MCF 10A (cell line): Measurements from ENCODE around the gene SYNDIG1. TPM values are rescaled to one million over a fixed set of nuclear protein-coding genes. Genes with fewer than 3 reads are reported as not detected.
A peak's percentile ranks its signal among the peaks of the same experiment; 100 is the strongest.

Source experiments
- Bru-seq: library from RNA; stranded (reverse); fragments of 400-500 nt; gene quantifications from one replicate; lab custom pipeline; 2021; lab: Mats Ljungman, UMichigan
- BruChase-seq, 2 experiments: library from RNA; stranded (reverse); fragments of 400-500 nt; gene quantifications; one replicate each; lab custom pipeline; 2021; lab: Mats Ljungman, UMichigan
- BruUV-seq: library from RNA; stranded (reverse); fragments of 400-500 nt; replicated peaks from 2 replicates; lab custom pipeline; 2021; lab: Mats Ljungman, UMichigan
- CTCF ChIA-PET: fragments of 300-600 bp; sonication (Branson Sonifier 250); formaldehyde crosslinking; extraction: SDS; loops from one replicate; lab custom pipeline; 2021; ENCODE audit warnings: antibody characterized with exemption, inconsistent platforms; lab: Yijun Ruan, JAX
- POLR2A ChIA-PET: fragments of 300-600, 350-650 bp; sonication (Branson Sonifier 250); formaldehyde crosslinking; extraction: SDS; loops from one replicate; lab custom pipeline; 2020; ENCODE audit warnings: antibody characterized with exemption, inconsistent platforms; lab: Yijun Ruan, JAX
- DNase-seq: peaks from one replicate; pipeline ENCODE4 v3.0.0-alpha.2; 2018; ENCODE audit not compliant: unreplicated experiment
- H3K27ac Mint-ChIP-seq: one replicate; pipeline ENCODE4 v1.8.0; 2022; ENCODE audit warnings: mild to moderate bottlenecking, low read depth, mixed read lengths; ENCODE audit not compliant: unreplicated experiment
- H3K27me3 Mint-ChIP-seq: one replicate; pipeline ENCODE4 v1.8.0; 2022; ENCODE audit warnings: mixed read lengths; ENCODE audit not compliant: insufficient read depth, unreplicated experiment
- H3K36me3 Mint-ChIP-seq: one replicate; pipeline ENCODE4 v1.8.0; 2022; ENCODE audit warnings: mild to moderate bottlenecking, moderate library complexity, mixed read lengths; ENCODE audit not compliant: insufficient read depth, unreplicated experiment
- H3K4me1 Mint-ChIP-seq: one replicate; pipeline ENCODE4 v1.8.0; 2022; ENCODE audit warnings: mixed read lengths; ENCODE audit not compliant: insufficient read depth, unreplicated experiment
- H3K4me3 Mint-ChIP-seq: one replicate; pipeline ENCODE4 v1.8.0; 2022; ENCODE audit warnings: mild to moderate bottlenecking, moderate library complexity, mixed read lengths; ENCODE audit not compliant: unreplicated experiment
- H3K9me3 Mint-ChIP-seq: one replicate; pipeline ENCODE4 v1.8.0; 2022; ENCODE audit warnings: mixed read lengths; ENCODE audit not compliant: unreplicated experiment
- intact Hi-C: fragments of 100-400 bp; cut with micrococcal nuclease; formaldehyde crosslinking; loops from 2 replicates; pipeline ENCODE4 v1.14.1; 2022
- long read RNA-seq: library from polyadenylated mRNA; stranded (forward); transcript quantifications from one replicate; pipeline ENCODE4 v2.0.0, GENCODE V29; 2022
- total RNA-seq: library from RNA; stranded (reverse); gene quantifications from 2 replicates; pipeline ENCODE4 v1.2.3, GENCODE V29; 2022
- TF ChIP-seq, protein P1 (sequence below): fragments of 200-600 bp; IDR thresholded peaks from one replicate; pipeline ENCODE4 v1.8.0; 2022; ENCODE audit warnings: antibody characterized with exemption, mild to moderate bottlenecking; ENCODE audit not compliant: unreplicated experiment

Gene SYNDIG1
- total RNA-seq = not detected in 2 replicates
- not detected for Bru-seq, nascent RNA
- percentile 0 among the genes with signal in this experiment for BruChase-seq, experiment 1, labeled RNA remaining after a 6-hour chase
- percentile 0 among the genes with signal in this experiment for BruChase-seq, experiment 2, labeled RNA remaining after a 2-hour chase
- long read RNA-seq = 0 reads

DNA sequence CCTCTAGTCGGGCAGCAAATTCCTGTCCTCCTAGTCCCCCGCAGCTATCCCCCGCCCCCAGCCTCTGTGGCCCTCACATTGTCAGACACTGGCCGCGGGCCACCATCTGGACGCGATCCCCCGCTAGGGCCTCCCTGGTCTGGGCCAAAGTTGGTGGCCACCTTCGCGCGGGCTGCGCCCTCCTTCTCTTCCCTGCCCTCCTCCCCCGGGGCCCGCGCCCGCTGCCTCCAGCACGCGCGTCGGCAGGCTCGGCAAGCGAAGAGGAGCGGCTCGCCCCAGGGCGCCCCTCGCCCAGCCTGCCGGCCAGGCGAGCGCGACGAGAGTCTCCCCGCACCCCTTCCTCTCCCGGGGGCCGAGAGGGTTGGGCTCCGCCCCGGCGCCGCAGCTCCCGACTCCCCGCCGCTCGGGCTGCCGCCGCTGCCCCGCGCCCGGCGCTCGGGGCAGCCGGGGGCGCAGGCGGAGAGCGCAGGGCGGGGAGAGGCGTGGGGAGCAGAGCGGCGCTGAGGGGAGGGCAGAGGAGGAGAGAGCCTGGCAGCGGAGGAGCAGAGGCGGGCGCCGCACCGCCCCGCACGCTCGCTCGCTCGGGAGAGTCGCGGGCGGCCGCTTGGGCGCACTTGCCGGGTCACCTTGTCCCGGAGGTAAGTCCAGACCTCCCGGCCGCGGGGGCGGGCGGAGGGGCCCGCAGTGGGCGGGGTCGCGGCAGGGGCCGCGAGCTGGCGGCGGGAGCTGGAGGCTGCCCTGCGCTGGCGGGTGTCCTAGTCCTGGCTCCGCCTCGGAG is at the start of gene SYNDIG1:
Gene SYNDIG1, plus strand, starts transcription at position 514 of the 778 bp plus-strand sequence. CDS start 73,469 bp downstream, outside the sequence.
- no peak within 1 kb of the TSS for H3K27ac Mint-ChIP-seq
- no peaks in the 10 kb centered on the region for H3K27me3 Mint-ChIP-seq
- TF ChIP-seq, protein P1, sequence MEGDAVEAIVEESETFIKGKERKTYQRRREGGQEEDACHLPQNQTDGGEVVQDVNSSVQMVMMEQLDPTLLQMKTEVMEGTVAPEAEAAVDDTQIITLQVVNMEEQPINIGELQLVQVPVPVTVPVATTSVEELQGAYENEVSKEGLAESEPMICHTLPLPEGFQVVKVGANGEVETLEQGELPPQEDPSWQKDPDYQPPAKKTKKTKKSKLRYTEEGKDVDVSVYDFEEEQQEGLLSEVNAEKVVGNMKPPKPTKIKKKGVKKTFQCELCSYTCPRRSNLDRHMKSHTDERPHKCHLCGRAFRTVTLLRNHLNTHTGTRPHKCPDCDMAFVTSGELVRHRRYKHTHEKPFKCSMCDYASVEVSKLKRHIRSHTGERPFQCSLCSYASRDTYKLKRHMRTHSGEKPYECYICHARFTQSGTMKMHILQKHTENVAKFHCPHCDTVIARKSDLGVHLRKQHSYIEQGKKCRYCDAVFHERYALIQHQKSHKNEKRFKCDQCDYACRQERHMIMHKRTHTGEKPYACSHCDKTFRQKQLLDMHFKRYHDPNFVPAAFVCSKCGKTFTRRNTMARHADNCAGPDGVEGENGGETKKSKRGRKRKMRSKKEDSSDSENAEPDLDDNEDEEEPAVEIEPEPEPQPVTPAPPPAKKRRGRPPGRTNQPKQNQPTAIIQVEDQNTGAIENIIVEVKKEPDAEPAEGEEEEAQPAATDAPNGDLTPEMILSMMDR = no peak
- H3K4me3 Mint-ChIP-seq = no peak within 1 kb of the TSS
- H3K36me3 Mint-ChIP-seq = no peaks in the 10 kb centered on the region
- ChIA-PET CTCF (no interaction called here), POLR2A (no interaction called here)
- H3K9me3 Mint-ChIP-seq = peaks cover 20% of the 10 kb centered on the region
- intact Hi-C loops = no loop called here
- BruUV-seq = no TSS peak
- H3K4me1 Mint-ChIP-seq = no peaks in the 10 kb centered on the region
- no peak for DNase-seq

DNA sequence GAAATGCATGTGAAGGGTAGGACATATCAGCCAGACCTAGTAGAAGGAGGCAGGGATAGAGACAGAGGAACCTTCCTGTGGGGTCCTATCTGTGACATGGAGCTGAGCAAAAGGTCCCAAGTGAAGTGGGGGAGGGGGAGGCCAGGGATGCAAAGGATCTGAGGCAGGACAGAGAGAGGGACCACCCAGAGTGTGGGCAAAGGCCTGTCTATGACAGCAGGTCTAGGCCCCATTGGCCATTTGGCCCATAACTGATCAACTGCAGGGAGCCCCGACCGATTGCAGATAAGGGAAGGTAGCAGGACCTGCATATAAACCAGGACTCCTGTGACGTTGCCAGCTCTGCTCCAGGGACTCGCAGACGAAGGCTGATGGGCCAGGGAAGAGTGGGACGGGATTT is 49.6 kb upstream of the SYNDIG1 start:
- DNase-seq = no peak
- CTCF ChIA-PET = interaction anchor here (0.6 kb wide), 1 partner anchor 1269 kb away, joined by 3 read pairs; no protein-coding TSS in a partner anchor
- Mint-ChIP-seq H3K4me1 (no peaks in the 10 kb centered on the region), H3K36me3 (no peaks in the 10 kb centered on the region), H3K27me3 (no peaks in the 10 kb centered on the region), H3K9me3 (peaks cover 19% of the 10 kb centered on the region), H3K4me3 (no peak overlapping the region), H3K27ac (no peak overlapping the region)
- intact Hi-C loops = no loop called here
- TF ChIP-seq, protein P1 = no peak
- POLR2A ChIA-PET = no interaction called here
- BruUV-seq = no TSS peak

DNA sequence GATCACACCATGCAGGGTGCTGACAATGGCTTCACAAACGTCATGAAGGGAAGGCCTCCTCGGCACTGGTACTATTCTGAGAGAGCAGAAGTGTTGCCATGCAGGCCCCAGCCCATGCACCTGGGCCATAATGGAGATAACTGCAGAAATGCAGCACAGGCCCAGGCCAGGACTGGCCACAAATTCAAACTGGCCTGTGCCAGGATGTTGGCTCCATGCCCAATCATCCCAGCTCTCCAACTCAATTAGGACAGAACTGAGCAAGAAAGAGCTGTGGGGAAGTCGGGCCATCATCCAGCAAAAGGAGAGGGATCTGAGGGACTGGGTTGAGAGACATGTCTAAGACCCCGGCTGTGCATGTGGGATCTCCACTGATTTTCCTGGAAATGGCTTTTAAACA is 48.9 kb upstream of the SYNDIG1 start:
- intact Hi-C loops = no loop called here
- Mint-ChIP-seq H3K27ac (no peak overlapping the region), H3K27me3 (no peaks in the 10 kb centered on the region), H3K36me3 (no peaks in the 10 kb centered on the region), H3K4me1 (no peaks in the 10 kb centered on the region), H3K9me3 (peaks cover 14% of the 10 kb centered on the region), H3K4me3 (no peak overlapping the region)
- ChIA-PET CTCF (interaction anchor here (0.6 to 0.7 kb wide), 3 partner anchors 159 to 1268 kb away, joined by 3 read pairs; no protein-coding TSS in a partner anchor), POLR2A (no interaction called here)
- no peak for DNase-seq
- no TSS peak for BruUV-seq
- TF ChIP-seq, protein P1 = no peak

DNA sequence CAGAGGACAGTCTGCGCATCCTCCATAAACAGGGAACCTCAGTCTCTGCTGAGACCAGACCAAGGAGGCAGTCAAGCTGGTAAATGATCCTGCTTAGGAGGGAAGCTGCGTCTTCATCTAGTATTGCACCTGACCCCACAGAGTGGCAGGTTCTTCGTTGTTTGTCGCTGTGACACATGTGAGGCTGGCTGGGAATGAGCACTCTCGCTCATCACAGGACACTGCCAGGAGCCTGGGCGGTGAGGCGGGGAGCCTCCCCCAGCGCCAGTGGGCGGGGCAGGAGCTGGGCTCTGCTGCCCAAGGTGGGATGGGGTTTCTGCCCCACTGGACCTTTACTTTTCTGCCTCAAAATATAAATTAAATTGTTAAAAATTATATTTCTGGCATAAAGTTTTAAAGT is 48.4 kb upstream of the SYNDIG1 start:
- BruUV-seq = no TSS peak
- Mint-ChIP-seq H3K4me1 (no peaks in the 10 kb centered on the region), H3K36me3 (no peaks in the 10 kb centered on the region), H3K27me3 (no peaks in the 10 kb centered on the region), H3K9me3 (peaks cover 19% of the 10 kb centered on the region), H3K27ac (no peak overlapping the region), H3K4me3 (no peak overlapping the region)
- intact Hi-C loops = no loop called here
- TF ChIP-seq, protein P1 = no peak
- ChIA-PET POLR2A (no interaction called here), CTCF (interaction anchor here (0.5 to 0.6 kb wide), 2 partner anchors 13 to 160 kb away, joined by 3 read pairs; no protein-coding TSS in a partner anchor)
- no peak for DNase-seq
